Heart left ventricle (tissue), 16 donors: ENCODE data around the gene HTR5A. TPM values are rescaled to one million over a fixed set of nuclear protein-coding genes. Genes with fewer than 3 reads are reported as not detected.

ENCODE experiments used
- ATAC-seq, 4 donors: fragments of 200-7000 bp; cut with Tn5 transposase; one replicate each; pipeline ENCODE4 v1.9.1; 2020 to 2022; ENCODE audit warnings: moderate library complexity in 4 of 4, mild to moderate bottlenecking in 3 of 4, moderate number of reproducible peaks in 1 of 4
- DNase-seq, 5 donors: peaks; one replicate each; pipeline ENCODE4 v3.0.0-alpha.2; 2020
- H3K27ac ChIP-seq, 12 donors: fragments of 200-600 bp; sonication (generic) in 4 of 12; one replicate each; pipeline versions ENCODE4 v1.5.0 to v1.8.0; 2016 to 2022; ENCODE audit warnings: mild to moderate bottlenecking in 2 of 12
- H3K27me3 ChIP-seq, 9 donors: fragments of 200-600 bp; sonication (generic) in 2 of 9; one replicate each; pipeline versions ENCODE4 v1.5.1 to v1.8.0; 2016 to 2022; ENCODE audit warnings: mild to moderate bottlenecking in 3 of 9
- H3K36me3 ChIP-seq, 9 donors: fragments of 200-600 bp; sonication (generic) in 2 of 9; one replicate each; pipeline versions ENCODE4 v1.5.0 to v1.8.0; 2018 to 2022; ENCODE audit warnings: mild to moderate bottlenecking in 2 of 9
- H3K4me1 ChIP-seq, 12 donors: fragments of 200-600 bp; sonication (generic) in 4 of 12; one replicate each; pipeline versions ENCODE4 v1.5.0 to v1.8.0; 2016 to 2022; ENCODE audit warnings: mild to moderate bottlenecking in 3 of 12
- H3K4me3 ChIP-seq, 12 donors: fragments of 200-600 bp; sonication (generic) in 4 of 12; one replicate each; pipeline versions ENCODE4 v1.5.0 to v1.8.0; 2017 to 2022; ENCODE audit warnings: mild to moderate bottlenecking in 9 of 12, moderate library complexity in 4 of 12
- H3K9me3 ChIP-seq, 12 donors: fragments of 200-600 bp; sonication (generic) in 4 of 12; one replicate each; pipeline versions ENCODE4 v1.5.0 to v1.8.0; 2016 to 2022; ENCODE audit warnings: mild to moderate bottlenecking in 1 of 12
- POLR2A ChIP-seq, 2 donors: fragments of 450-650 bp; IDR thresholded peaks; one replicate each; pipeline ENCODE4 v1.6.1; 2017; ENCODE audit warnings: antibody characterized with exemption in 2 of 2, mild to moderate bottlenecking in 2 of 2, moderate library complexity in 2 of 2
- WGBS, 4 donors: extraction: QIAGEN DNeasy Blood & Tissue Kit in 2 of 4; methylation state at CpG; one replicate each; pipeline versions ENCODE4 v1.1.5 to v1.1.7; 2013 to 2018; 5-methylcytosine and 5-hydroxymethylcytosine counted together
- intact Hi-C, 10 donors: fragments of 100-400 bp; cut with DNase I; formaldehyde crosslinking; loops; one replicate each; pipeline versions ENCODE4 v1.11.1 to v1.14.2; 2022
- polyA plus RNA-seq, 2 donors: library from polyadenylated mRNA; stranded (reverse); fragments of 200-250 nt; gene quantifications; one replicate each; pipeline ENCODE4 v1.2.3, GENCODE V29; 2013
- total RNA-seq, 9 donors: library from RNA; depleted of rRNA in 2 of 9; stranded (reverse); fragments of >200 nt in 2 of 9; fragmentation: NEBNext Ultra II Directional in 3 of 9; extraction: Animal tissue kit (Norgen Biotek cat#: 25700) in 3 of 9; gene quantifications; one replicate each; pipeline versions ENCODE4 v1.1.0 to v1.2.4, GENCODE V29; 2016 to 2023
- TF ChIP-seq, protein P1 (sequence below), 12 donors: fragments of 200-600 bp; sonication (generic) in 4 of 12; IDR thresholded peaks; one replicate each; pipeline versions ENCODE4 v1.5.0 to v1.8.0; 2018 to 2022; ENCODE audit warnings: antibody characterized with exemption in 12 of 12, mild to moderate bottlenecking in 5 of 12
- donor health status: ischemic (EF 13 %, LVEDD 7.1; RV severe dilation, severe dysfunction).
- donor health status: healthy with polysubstance abuse.
- donor health status: DM: no; HTN: yes; CAD: no.
- donor health status: DM: no; HTN: no; CAD: no.
- donor health status: ischemic (EF 25% LVEDD 6.9; RV normal size, moderate dysfunction).
- donor health status: ischemic (EF 25% LVEDD 5.7; RV mildly dilated, moderate dysfunction).
- donor health status: healthy.
- donor health status: DM: yes; HTN: yes; CAD: no.
- donor health status: ischemic (EF 35%, LVEDD 5.7; RV mildly dilated, moderate dysfunction).
- donor health status: nonischemic (EF 11% LVEDD 7.7; RV severe dilation, severe dysfunction).
- donor health status: DM: yes; HTN: yes; CAD: no.
- donor health status: PGD.
- donor health status: ischemic (EF 29% LVEDD 5.4; RV normal size, mild dysfunction).
- donor health status: nonischemic (EF 23%, LVEDD 6.1; RV moderate dilation, normal function).

The HTR5A gene
- total and polyA plus RNA-seq, 11 donors = not detected

DNA sequence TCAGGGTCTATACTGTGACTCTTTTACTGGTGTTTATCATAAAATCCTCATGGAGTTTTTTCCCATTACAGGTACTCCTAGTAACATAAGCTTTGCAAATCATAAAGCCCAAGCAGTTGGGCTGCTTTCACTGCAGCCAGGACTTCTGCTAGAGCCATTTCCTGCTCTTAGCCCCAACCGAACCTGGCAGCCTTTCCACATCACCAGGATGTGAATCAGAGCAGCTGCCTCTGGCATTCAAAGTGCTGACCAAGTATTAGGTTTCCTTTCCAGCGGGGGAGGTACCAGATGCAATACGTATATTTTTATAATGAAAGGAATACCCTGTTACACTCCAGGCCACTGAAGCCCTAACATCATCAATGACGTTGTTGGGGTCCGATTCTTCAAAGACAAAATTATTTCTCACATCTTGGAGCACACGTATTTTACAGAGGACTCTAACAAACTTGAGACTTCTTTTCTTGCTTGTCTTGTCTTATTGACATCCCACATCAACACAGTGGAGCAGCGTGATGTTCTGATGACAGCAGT, 3.6 kb upstream of the HTR5A start:
- Histone ChIP-seq H3K36me3 (no peaks in the 10 kb centered on the region), H3K27me3 (peaks cover 0 to 8% (median 6%) of the 10 kb centered on the region in 9 donors), H3K27ac (no peak overlapping the region), H3K9me3 (no peaks in the 10 kb centered on the region), H3K4me1 (peaks cover 0 to 5% (median 0%) of the 10 kb centered on the region in 12 donors), H3K4me3 (no peak overlapping the region)
- ATAC-seq = peak in 1 of 4 donors; percentile 57
- TF ChIP-seq, protein P1, sequence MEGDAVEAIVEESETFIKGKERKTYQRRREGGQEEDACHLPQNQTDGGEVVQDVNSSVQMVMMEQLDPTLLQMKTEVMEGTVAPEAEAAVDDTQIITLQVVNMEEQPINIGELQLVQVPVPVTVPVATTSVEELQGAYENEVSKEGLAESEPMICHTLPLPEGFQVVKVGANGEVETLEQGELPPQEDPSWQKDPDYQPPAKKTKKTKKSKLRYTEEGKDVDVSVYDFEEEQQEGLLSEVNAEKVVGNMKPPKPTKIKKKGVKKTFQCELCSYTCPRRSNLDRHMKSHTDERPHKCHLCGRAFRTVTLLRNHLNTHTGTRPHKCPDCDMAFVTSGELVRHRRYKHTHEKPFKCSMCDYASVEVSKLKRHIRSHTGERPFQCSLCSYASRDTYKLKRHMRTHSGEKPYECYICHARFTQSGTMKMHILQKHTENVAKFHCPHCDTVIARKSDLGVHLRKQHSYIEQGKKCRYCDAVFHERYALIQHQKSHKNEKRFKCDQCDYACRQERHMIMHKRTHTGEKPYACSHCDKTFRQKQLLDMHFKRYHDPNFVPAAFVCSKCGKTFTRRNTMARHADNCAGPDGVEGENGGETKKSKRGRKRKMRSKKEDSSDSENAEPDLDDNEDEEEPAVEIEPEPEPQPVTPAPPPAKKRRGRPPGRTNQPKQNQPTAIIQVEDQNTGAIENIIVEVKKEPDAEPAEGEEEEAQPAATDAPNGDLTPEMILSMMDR (IDR thresholded peaks at IDR 0.05) = no peak
- no peak for TF ChIP-seq POLR2A (IDR thresholded peaks at IDR 0.05)
- DNase-seq = peak in 1 of 5 donors; percentile 21
- WGBS, 4 donors = 42 to 54% (median 52%) methylated on average over 7 of the region's 7 CpGs
- intact Hi-C loops = no loop called here

DNA sequence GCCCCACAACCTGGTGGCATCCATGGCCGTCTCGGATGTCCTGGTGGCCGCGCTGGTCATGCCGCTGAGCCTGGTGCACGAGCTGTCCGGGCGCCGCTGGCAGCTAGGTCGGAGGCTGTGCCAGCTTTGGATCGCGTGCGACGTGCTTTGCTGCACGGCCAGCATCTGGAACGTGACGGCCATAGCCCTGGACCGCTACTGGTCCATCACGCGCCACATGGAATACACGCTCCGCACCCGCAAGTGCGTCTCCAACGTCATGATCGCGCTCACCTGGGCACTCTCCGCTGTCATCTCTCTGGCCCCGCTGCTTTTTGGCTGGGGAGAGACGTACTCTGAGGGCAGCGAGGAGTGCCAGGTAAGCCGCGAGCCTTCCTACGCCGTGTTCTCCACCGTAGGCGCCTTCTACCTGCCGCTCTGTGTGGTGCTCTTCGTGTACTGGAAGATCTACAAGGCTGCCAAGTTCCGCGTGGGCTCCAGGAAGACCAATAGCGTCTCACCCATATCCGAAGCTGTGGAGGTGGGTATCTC, 1.1 kb downstream of the HTR5A start:
- H3K27me3 ChIP-seq = peaks cover 0 to 46% (median 24%) of the 10 kb centered on the region in 9 donors
- ATAC-seq = no peak
- WGBS, 4 donors = 51 to 72% (median 57%) methylated on average over 25 to 43 of the region's 43 CpGs

DNA sequence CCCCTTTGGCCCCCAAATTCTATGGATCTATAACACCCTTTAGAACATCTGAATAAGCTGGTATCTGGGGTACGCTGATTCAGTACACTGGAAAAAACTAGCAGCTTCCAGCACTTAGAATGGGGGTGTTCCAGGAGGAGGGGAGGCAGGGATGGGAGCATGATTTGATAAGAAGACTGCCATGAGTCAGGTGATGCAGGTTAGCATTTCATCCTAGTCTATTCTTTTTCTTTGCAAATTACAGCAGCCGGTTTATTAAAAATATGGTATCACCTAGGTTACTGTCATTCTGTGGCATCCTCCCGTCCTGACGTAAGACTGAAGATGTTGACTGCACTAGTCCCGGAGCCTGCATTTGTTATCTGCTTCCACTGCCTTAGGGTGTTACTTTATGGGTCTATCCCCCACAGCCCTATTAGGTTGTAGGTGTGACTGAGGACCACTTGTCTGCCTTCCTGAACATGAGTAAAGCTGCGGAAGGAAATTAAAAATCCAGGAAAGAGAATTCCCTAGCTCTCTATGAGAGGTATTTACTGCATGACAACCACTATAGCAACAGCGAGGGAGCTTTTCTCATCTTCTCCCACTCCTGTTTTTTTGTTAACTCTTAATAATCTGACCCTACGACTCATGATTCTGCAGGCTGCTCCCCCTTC, 1.9 kb downstream of the HTR5A start:
- no peak for DNase-seq
- Histone ChIP-seq H3K4me3 (no peak overlapping the region), H3K4me1 (peaks cover 0 to 5% (median 0%) of the 10 kb centered on the region in 12 donors), H3K27me3 (peaks cover 0 to 54% (median 26%) of the 10 kb centered on the region in 9 donors), H3K27ac (no peak overlapping the region), H3K36me3 (no peaks in the 10 kb centered on the region), H3K9me3 (no peaks in the 10 kb centered on the region)
- TF ChIP-seq POLR2A (IDR thresholded peaks at IDR 0.05) = no peak
- TF ChIP-seq, protein P1 (IDR thresholded peaks at IDR 0.05) = no peak
- intact Hi-C loops = no loop called here
- no peak for ATAC-seq
- WGBS, 4 donors = 73 to 87% (median 79%) methylated on average over 8 of the region's 8 CpGs

More for the DNA sequence above, 1.1 kb downstream of the HTR5A start:
- intact Hi-C loops = no loop called here
- Histone ChIP-seq H3K27ac (no peak overlapping the region), H3K36me3 (no peaks in the 10 kb centered on the region), H3K9me3 (no peaks in the 10 kb centered on the region), H3K4me3 (no peak overlapping the region), H3K4me1 (peaks cover 0 to 5% (median 0%) of the 10 kb centered on the region in 12 donors)
- DNase-seq = no peak
- no peak for TF ChIP-seq POLR2A (IDR thresholded peaks at IDR 0.05)
- TF ChIP-seq, protein P1 (IDR thresholded peaks at IDR 0.05) = no peak

DNA sequence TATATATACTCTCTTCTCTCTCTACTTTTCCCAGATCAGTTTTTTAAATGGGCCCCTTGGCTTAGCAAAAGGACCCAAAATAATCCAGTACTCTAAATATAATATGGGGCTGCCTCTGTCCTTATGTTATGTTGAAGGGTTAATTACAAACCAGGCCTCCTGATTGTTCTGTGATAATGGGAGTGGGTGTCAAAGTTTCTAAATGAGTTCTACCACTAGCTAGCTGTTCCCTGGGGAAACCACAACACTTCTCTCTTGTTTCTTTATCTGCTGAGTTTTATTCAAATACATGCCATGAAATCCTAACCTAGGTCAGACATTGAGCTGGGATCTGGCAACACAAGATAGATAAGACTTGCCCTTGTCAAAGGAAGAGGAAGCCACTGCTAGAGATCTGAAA, 3.8 kb downstream of the HTR5A start:
- no peaks in the 10 kb centered on the region for H3K9me3 ChIP-seq
- no peak for ATAC-seq
- peaks cover 0 to 54% (median 27%) of the 10 kb centered on the region in 9 donors for H3K27me3 ChIP-seq
- no peak for DNase-seq
- no peak overlapping the region for H3K4me3 ChIP-seq
- H3K4me1 ChIP-seq = peaks cover 0 to 5% (median 0%) of the 10 kb centered on the region in 12 donors
- no peak overlapping the region for H3K27ac ChIP-seq
- no peaks in the 10 kb centered on the region for H3K36me3 ChIP-seq
- intact Hi-C loops = no loop called here
- TF ChIP-seq, protein P1 (IDR thresholded peaks at IDR 0.05) = no peak
- TF ChIP-seq POLR2A (IDR thresholded peaks at IDR 0.05) = no peak
